ENCODE results near the gene IRS1. TPM values are rescaled to one million over a fixed set of nuclear protein-coding genes. Genes with fewer than 3 reads are reported as not detected.

IRS1 gene
- polyA plus RNA-seq, 3 donors = 12.6 to 14.3 (median 13.8) TPM

- DNase-seq = no peak
Measured at GRCh38 chr2:226829721-226830631, 30.4 kb upstream of the IRS1 start.

GRCh38 chr2:226828191-226828590 is 28.6 kb upstream of the IRS1 start:
- no peak for DNase-seq

- no peak for DNase-seq
Measured at GRCh38 chr2:226825056-226825455, 25.4 kb upstream of the IRS1 start.

GRCh38 chr2:226818930-226819329 is 19.3 kb upstream of the IRS1 start:
- DNase-seq = no peak

GRCh38 chr2:226813148-226813701 is 13.6 kb upstream of the IRS1 start:
- no peak for DNase-seq

GRCh38 chr2:226803410-226803809 is 3.8 kb upstream of the IRS1 start:
- no peak for DNase-seq

GRCh38 chr2:226802573-226802972 is 3.0 kb upstream of the IRS1 start:
- DNase-seq = peak; percentile 70

- DNase-seq = peak; percentile 89
Measured at GRCh38 chr2:226800941-226801784, 1.5 kb upstream of the IRS1 start.

GRCh38 chr2:226799976-226800940 is 638 bp upstream of the IRS1 start:
- no peak for DNase-seq

GRCh38 chr2:226798422-226799210 is 1.0 kb downstream of the IRS1 start:
- peak; percentile 62 for DNase-seq

GRCh38 chr2:226797989-226798421 is 1.6 kb downstream of the IRS1 start:
- no peak for DNase-seq

GRCh38 chr2:226797289-226797988 is 2.2 kb downstream of the IRS1 start:
- DNase-seq = no peak

GRCh38 chr2:226796840-226797288 is 2.8 kb downstream of the IRS1 start:
- DNase-seq = no peak

GRCh38 chr2:226796012-226796839 is 3.4 kb downstream of the IRS1 start:
- DNase-seq = no peak

GRCh38 chr2:226795281-226796011 is 4.2 kb downstream of the IRS1 start:
- DNase-seq = no peak

GRCh38 chr2:226794751-226795171 is 4.9 kb downstream of the IRS1 start:
- DNase-seq = no peak

- DNase-seq = no peak
Measured at GRCh38 chr2:226794196-226794661, 5.4 kb downstream of the IRS1 start.

- no peak for DNase-seq
Measured at GRCh38 chr2:226793646-226794045, 6.0 kb downstream of the IRS1 start.

Data from renal pelvis (tissue), 4 donors.